ENCODE results near the gene MRPS27.
"Not testable (repeated sequence)": the region's sequence is repeated elsewhere in the genome, so short reads cannot be mapped to it uniquely, and the experiment has no call there.

MRPS27 gene

GRCh38 chr5:72197393-72197792, 122.6 kb downstream of the MRPS27 start:
- DNase-seq: no peak

GRCh38 chr5:72195581-72195980, 124.5 kb downstream of the MRPS27 start:
- no peak for DNase-seq

- DNase-seq: no peak
Measured at GRCh38 chr5:72194846-72195245, 125.2 kb downstream of the MRPS27 start.

- DNase-seq: no peak
Measured at GRCh38 chr5:72191404-72191803, 128.6 kb downstream of the MRPS27 start.

DNA sequence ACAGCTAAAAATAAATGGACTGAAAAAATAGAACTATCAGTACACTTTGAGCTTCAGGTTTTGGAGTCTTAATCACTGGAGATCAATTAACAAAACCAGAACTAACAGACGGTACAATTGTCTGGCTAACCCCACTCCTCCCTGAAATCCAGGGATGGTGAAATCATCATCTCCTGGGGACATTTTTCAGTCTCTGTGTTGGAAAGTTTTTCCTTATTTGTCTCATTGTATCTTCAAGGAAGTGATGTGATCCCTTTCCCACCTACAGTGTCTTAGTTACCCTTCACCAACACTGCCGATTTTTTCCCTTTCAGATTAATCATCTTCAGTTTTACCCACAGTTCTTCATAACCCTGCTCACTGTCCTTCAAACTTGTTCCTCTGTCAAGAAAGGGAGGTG, 130.9 kb downstream of the MRPS27 start:
- DNase-seq: no peak

- no peak for DNase-seq
Measured at GRCh38 chr5:72188166-72188565, 131.9 kb downstream of the MRPS27 start.

DNA sequence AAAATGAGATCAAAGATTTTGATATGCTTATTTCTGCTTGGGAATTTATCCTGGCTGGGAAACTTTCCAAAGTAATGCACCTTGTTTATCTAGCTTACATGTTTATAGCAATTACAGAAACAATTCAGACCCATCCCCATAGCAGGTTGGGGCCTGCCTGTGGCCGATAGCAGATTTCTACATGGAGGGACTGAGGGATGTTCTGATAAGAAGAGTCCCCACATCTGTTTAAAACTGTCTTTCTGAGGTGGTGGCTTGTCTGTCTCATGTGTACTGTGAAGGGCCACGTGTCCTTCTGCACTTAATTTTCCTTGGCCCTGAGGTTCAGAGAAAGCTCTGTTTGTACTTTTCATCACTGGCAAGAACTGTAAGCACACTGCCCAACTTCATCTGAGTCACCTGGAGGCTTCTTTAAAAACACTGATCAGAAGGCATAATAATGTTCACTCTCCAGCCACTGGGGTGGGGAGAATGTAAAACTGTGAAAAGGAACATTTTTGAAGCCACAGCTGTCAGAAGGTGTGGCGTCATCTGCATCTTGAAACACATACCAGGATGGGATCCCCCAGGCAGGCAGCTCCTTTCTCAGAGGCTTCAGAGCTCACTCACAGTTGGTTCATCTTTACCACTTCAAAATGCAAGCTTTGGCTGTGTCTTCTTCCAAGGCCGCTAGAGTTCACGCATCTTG, 132.5 kb downstream of the MRPS27 start:
- no peak for DNase-seq

- DNase-seq: no peak
Measured at GRCh38 chr5:72185496-72186329, 134.3 kb downstream of the MRPS27 start.

GRCh38 chr5:72184408-72184807, 135.6 kb downstream of the MRPS27 start:
- DNase-seq: no peak

- no peak for DNase-seq
Measured at GRCh38 chr5:72183101-72183520, 136.9 kb downstream of the MRPS27 start.

DNA sequence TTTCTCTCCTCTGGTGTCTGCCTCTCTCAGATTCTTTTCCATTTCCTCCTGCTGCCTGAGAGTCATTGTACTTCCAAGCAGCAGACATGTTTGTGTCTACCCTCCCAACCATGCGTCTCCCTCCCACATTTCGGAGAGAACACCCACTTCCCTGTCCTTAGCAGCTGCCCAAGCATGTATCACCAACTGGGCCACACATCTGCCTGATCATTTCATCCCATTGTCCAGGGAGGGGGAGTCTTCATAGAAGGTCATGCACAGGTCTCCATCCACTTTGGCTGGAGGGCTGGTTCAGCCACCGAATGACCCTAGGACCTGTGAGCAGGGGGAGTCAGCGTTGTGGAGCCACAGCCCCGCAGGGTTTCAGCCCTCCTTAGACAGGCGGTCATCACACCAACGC, 137.4 kb downstream of the MRPS27 start:
- DNase-seq: no peak

GRCh38 chr5:72180925-72181324, 139.1 kb downstream of the MRPS27 start:
- no peak for DNase-seq

DNA sequence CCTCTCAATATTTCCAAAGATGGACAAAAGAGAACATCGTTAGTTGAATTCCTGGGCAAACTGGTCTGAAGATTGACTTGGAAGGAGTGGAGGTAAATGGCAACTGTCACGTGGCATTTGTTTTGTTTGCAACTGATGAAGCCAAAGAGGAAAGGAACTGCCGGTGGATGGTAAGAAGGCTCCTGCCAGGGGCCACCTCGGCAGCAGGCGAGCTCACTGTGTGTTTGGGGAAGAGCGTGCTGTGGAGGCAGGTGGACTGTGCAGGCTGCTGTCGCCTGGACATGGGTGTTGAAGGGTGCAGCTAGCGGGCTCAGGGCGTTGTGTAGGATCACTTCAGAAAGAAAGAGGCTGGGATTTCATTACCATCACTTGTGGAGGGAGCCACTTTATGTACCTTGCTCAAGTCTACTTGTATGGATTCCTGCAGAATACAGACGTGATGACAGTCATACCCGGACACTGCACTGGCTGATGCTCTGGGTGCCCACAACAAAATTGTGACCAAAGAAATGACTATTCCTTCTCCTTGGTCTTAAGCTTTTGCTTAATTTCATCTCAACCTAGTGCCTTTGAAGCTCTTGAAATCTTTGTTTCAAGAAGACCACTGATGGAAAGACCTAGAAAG, 140.1 kb downstream of the MRPS27 start:
- no peak for DNase-seq

DNA sequence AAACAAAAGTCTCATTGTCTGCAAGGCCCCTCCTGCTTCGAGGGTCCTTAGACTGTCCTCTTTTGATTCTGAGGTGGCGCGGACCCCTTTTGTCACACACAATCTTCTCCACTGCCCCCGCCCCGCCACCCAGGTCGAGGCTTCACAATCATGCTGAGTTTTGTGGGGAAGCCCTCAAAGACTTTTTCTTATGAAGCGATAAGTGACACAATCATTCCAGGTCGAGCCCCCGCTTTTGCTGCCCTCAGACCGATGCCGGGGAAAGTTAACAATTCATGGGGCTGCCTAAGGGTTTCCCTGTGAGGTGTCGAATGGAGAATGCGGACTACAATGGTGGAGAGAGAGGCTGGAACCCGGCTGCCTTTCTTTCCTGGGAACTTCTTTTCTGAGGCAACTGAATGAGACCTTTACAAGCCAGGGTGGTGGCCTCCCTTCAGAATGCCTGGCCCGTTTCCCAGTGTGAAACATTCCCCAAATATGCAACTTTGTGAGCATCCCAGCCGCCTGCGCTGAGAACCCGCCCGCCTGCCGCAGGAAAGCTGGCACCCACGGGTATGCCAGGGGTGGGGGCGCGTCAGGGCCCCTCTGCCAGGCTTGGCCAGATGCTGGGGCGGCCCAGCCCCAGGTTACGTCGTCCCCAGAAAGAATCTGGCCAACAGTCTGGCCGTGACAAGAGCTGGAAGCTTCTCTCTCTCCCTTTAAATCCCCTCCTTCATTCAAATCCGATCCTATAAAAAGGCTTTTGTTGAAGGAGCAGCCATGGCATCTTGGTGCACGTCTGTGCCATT, 140.8 kb downstream of the MRPS27 start:
- DNase-seq: no peak

- no peak for DNase-seq
Measured at GRCh38 chr5:72177538-72177937, 142.5 kb downstream of the MRPS27 start.

GRCh38 chr5:72172786-72173185, 147.3 kb downstream of the MRPS27 start:
- no peak for DNase-seq

DNA sequence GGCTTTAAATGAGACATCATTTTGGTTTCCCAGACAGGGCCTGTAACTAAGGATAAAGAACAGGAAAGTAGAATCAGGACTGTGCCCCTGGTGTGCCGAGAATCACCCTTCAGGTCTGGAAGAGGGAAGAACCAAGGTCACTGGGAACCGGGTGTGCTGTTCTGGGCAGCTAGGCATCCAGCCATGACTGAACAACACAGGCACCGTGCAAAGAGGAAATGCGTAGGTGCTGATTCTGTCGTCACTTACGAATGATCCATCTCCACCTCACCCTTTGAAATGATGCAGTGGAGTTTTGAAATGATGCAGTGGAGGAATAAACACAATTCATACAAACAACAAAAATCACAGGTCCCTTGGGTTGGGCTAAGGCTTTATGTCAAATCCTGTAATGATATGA, 148.4 kb downstream of the MRPS27 start:
- no peak for DNase-seq

DNA sequence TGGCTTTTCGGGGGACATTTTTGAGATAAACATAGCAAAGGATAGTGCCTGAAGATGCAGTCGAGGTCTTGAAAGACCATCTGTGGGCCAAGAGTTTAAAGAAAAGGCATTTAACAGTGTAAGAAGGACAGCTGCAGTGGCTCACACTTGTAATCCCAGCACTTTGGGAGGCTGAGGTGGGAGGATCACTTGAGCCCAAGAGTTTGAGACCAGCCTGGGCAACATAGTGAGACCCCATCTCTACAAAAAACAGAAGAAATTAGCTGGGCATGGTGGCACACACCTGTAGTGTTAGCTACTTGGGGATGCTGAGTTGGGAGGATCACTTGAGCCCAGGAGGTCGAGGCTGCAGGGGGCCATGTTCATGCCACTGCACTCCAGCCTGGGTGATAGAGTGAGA, 148.9 kb downstream of the MRPS27 start:
- not testable (repeated sequence) for DNase-seq

DNA sequence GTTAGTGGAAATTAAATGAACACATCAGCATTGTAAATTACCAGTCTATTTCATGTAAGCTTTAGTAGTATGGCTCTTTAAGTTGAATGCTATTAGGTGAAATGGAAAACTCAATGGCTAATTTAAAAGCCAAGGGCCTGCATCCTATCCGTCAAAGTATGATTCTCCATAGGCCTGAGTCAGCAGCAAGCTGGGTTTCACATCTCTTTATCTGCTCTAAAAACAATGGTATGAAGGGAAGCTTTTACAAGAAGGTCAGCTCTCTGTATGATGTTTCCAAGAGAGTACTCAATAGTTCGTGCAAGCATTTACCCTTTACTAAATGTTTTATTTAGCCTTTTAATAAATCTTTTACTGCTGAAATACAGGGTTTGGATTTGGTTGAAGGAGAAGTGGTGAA, 149.9 kb downstream of the MRPS27 start:
- no peak for DNase-seq
